HepG2 (cell line): ENCODE results near the gene PANK2.

Experiments used
- EZH2 ChIP-seq: conservative IDR thresholded peaks from 2 replicates; pipeline ENCODE4 v1.6.1; 2012; ENCODE audit warnings: mild to moderate bottlenecking, low read depth, low read length, moderate library complexity
- FOXP1 ChIP-seq, 2 experiments: fragments of 450-650 bp in 1 of 2; IDR thresholded peaks; 2 replicates each; pipeline ENCODE4 v1.6.1; 2017 to 2018; ENCODE audit warnings: antibody characterized with exemption in 1 of 2
- GABPA ChIP-seq, 2 experiments: IDR thresholded peaks; 2 replicates each; pipeline ENCODE4 v1.6.1; 2011 to 2016; ENCODE audit warnings: low read depth in 2 of 2, low read length in 1 of 2, missing biosample characterization in 1 of 2, missing genetic modification characterization in 1 of 2
- MAFK ChIP-seq, 2 experiments: IDR thresholded peaks in 1 of 2; conservative IDR thresholded peaks in 1 of 2; 2 replicates each; pipeline ENCODE4 v1.6.1; 2011; ENCODE audit warnings: improper control_type of control experiment in 2 of 2, low read length in 2 of 2
- NFYC ChIP-seq: IDR thresholded peaks from 2 replicates; pipeline ENCODE4 v1.6.1; 2016; ENCODE audit warnings: missing genetic modification reagents, missing compliant biosample characterization
- NR2C2 ChIP-seq: sonication (generic); formaldehyde crosslinking; IDR thresholded peaks from 2 replicates; pipeline ENCODE4 v1.4.0; 2020; ENCODE audit warnings: missing genetic modification reagents, mild to moderate bottlenecking, moderate library complexity, borderline replicate concordance
- SNAI1 ChIP-seq: sonication (generic); formaldehyde crosslinking; IDR thresholded peaks from 2 replicates; pipeline ENCODE4 v1.5.0; 2020; ENCODE audit warnings: mild to moderate bottlenecking, missing genetic modification reagents, borderline replicate concordance
- SP1 ChIP-seq, 2 experiments: fragments of 450-650 bp in 1 of 2; sonication (generic) in 1 of 2; formaldehyde crosslinking in 1 of 2; IDR thresholded peaks; 2 replicates each; pipeline versions ENCODE4 v1.4.0 to v1.6.1; 2016 to 2020; ENCODE audit warnings: missing genetic modification reagents in 1 of 2
- SRSF9 ChIP-seq: fragments of 200-400 bp; formaldehyde crosslinking; IDR thresholded peaks from 2 replicates; pipeline ENCODE4 v1.6.1; 2018; ENCODE audit warnings: borderline replicate concordance, mild to moderate bottlenecking, low read depth, low read length; ENCODE audit not compliant: insufficient read depth, poor library complexity, severe bottlenecking
- ZBTB38 ChIP-seq: sonication (generic); formaldehyde crosslinking; IDR thresholded peaks from 2 replicates; pipeline ENCODE4 v1.5.1; 2020; ENCODE audit warnings: mild to moderate bottlenecking, missing genetic modification reagents
- TF ChIP-seq, protein P1 (sequence below), 2 experiments: IDR thresholded peaks; 2 replicates each; pipeline ENCODE4 v1.6.1; 2011 to 2012; ENCODE audit warnings: low read length in 2 of 2, borderline replicate concordance in 1 of 2, low read depth in 1 of 2, mild to moderate bottlenecking in 1 of 2, moderate library complexity in 1 of 2
- TF ChIP-seq, protein P2 (sequence below): sonication (generic); formaldehyde crosslinking; IDR thresholded peaks from 2 replicates; pipeline ENCODE4 v1.5.0; 2020; ENCODE audit warnings: mild to moderate bottlenecking, missing genetic modification reagents, moderate library complexity

DNA sequence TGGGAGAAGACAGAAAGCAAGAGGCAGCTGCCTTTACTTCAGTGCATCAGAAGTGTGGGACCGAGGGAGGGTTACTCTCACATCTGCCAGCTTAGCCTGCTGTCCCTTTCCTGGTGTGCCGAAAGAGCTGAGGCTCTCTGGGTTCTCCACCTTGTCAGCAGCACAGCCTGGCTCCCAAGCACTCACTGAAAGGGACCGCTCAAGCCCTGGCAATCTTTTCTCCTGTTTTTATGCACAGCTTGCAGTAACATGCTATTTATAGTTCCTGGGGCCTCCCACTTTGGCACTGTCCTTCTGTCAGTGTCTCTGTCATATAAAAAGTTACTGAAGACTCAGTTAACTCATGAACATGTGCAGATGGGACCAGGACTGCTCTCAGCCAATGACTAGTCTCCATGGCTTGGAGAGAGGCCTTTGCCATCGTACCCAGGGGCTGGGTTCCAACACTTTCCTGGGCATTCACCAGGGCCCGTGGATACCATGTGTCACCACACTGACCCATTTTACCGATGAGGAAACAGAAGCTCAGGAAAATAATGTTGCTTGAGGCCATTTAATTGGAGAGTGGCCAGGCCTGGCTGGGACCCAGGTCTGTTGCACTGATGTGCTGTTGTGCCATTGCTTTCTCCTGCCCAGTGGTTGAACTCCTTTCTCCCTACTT is 46.2 kb downstream of the PANK2 start:
- TF ChIP-seq SP1 (IDR thresholded peaks at IDR 0.05) (no peak), SP1 (CRISPR knock-in tag; IDR thresholded peaks at IDR 0.05) (no peak), GABPA (IDR thresholded peaks at IDR 0.05; ENCODE audit: low read depth, low read length) (no peak), GABPA (CRISPR knock-in tag; IDR thresholded peaks at IDR 0.05; ENCODE audit: low read depth) (no peak), FOXP1 (IDR thresholded peaks at IDR 0.05) (no peak), FOXP1 (CRISPR knock-in tag; IDR thresholded peaks at IDR 0.05) (no peak), SRSF9 (no peak), ZBTB38 (CRISPR knock-in tag) (no peak), SNAI1 (no peak), NR2C2 (no peak), EZH2 (no peak), MAFK (conservative IDR thresholded peaks at IDR 0.05 in 1 of 2, IDR thresholded peaks at IDR 0.05 in 1 of 2; ENCODE audit: low read length in 2 of 2) (no peak), NFYC (CRISPR knock-in tag) (no peak)
- TF ChIP-seq, protein P1, sequence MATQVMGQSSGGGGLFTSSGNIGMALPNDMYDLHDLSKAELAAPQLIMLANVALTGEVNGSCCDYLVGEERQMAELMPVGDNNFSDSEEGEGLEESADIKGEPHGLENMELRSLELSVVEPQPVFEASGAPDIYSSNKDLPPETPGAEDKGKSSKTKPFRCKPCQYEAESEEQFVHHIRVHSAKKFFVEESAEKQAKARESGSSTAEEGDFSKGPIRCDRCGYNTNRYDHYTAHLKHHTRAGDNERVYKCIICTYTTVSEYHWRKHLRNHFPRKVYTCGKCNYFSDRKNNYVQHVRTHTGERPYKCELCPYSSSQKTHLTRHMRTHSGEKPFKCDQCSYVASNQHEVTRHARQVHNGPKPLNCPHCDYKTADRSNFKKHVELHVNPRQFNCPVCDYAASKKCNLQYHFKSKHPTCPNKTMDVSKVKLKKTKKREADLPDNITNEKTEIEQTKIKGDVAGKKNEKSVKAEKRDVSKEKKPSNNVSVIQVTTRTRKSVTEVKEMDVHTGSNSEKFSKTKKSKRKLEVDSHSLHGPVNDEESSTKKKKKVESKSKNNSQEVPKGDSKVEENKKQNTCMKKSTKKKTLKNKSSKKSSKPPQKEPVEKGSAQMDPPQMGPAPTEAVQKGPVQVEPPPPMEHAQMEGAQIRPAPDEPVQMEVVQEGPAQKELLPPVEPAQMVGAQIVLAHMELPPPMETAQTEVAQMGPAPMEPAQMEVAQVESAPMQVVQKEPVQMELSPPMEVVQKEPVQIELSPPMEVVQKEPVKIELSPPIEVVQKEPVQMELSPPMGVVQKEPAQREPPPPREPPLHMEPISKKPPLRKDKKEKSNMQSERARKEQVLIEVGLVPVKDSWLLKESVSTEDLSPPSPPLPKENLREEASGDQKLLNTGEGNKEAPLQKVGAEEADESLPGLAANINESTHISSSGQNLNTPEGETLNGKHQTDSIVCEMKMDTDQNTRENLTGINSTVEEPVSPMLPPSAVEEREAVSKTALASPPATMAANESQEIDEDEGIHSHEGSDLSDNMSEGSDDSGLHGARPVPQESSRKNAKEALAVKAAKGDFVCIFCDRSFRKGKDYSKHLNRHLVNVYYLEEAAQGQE (IDR thresholded peaks at IDR 0.05; ENCODE audit: borderline replicate concordance in 1 of 2, low read depth in 1 of 2, low read length in 2 of 2): no peak
- TF ChIP-seq, protein P2, sequence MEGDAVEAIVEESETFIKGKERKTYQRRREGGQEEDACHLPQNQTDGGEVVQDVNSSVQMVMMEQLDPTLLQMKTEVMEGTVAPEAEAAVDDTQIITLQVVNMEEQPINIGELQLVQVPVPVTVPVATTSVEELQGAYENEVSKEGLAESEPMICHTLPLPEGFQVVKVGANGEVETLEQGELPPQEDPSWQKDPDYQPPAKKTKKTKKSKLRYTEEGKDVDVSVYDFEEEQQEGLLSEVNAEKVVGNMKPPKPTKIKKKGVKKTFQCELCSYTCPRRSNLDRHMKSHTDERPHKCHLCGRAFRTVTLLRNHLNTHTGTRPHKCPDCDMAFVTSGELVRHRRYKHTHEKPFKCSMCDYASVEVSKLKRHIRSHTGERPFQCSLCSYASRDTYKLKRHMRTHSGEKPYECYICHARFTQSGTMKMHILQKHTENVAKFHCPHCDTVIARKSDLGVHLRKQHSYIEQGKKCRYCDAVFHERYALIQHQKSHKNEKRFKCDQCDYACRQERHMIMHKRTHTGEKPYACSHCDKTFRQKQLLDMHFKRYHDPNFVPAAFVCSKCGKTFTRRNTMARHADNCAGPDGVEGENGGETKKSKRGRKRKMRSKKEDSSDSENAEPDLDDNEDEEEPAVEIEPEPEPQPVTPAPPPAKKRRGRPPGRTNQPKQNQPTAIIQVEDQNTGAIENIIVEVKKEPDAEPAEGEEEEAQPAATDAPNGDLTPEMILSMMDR (CRISPR knock-in tag): no peak
